EH (cell line): ENCODE measurements around the gene SS18L1.

Experiments used
- DNase-seq: peaks from one replicate; pipeline ENCODE4 v3.0.0-alpha.2; 2015; ENCODE audit warnings: low read depth

SS18L1 gene

GRCh38 chr20:62195736-62196135 is 52.2 kb downstream of the SS18L1 start:
- DNase-seq: no peak

- no peak for DNase-seq
Measured at GRCh38 chr20:62196286-62196685, 52.7 kb downstream of the SS18L1 start.

DNA sequence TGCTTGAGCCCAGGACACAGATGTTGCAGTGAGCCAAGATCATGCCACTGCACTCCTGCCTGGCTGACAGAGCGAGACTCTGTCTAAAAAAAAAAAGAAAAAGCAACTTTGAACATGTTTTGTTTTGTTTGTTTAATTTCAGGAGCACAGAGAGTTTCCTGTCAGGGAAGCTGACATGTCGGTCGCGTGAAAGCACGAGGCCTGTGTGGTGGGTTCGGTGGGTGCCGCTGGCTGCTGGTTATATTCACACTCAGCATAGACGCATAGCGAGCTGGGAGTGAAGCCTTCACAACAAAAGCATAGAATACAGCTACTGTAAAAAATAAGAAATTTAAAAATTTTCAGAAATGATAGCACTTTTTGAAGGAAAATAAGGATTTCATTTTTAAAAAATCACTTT is 53.7 kb downstream of the SS18L1 start:
- no peak for DNase-seq

DNA sequence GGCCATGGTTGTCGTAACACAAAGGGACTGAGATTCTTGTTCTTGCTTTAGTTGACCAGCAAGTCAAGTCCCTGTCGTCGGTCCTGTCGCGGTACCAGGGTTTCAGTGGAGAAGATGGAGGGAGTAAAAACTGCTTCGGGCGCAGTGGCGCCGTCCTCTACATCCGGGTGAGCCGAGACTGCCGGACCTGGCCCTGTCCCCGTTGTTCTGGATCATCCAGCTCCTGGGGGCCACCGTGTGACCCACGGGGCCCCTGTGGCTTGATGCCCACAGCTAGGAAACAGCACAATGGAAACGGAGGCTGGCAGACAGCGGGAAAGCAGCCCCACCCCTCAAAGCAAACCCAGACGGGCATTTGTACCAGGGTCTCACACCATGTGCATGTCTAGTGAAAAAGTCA is 54.2 kb downstream of the SS18L1 start:
- DNase-seq: no peak

- DNase-seq: no peak
Measured at GRCh38 chr20:62198496-62198895, 54.9 kb downstream of the SS18L1 start.

DNA sequence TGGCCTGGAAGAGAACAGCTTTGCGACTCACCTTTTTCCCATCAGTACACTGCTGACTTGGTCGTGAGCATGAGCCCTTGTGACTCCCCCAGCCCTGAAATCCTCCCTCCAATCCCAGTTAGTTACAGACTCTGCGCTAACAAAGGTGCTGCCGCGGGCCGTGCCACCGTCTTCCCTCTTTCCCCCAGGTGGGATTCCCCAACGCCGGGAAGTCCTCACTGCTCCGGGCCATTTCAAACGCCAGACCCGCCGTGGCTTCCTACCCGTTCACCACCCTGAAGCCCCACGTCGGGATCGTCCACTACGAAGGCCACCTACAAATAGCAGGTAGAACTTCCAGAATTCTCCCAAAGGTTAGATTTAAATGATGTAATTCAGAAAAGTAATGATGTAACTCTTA is 55.4 kb downstream of the SS18L1 start:
- no peak for DNase-seq

DNA sequence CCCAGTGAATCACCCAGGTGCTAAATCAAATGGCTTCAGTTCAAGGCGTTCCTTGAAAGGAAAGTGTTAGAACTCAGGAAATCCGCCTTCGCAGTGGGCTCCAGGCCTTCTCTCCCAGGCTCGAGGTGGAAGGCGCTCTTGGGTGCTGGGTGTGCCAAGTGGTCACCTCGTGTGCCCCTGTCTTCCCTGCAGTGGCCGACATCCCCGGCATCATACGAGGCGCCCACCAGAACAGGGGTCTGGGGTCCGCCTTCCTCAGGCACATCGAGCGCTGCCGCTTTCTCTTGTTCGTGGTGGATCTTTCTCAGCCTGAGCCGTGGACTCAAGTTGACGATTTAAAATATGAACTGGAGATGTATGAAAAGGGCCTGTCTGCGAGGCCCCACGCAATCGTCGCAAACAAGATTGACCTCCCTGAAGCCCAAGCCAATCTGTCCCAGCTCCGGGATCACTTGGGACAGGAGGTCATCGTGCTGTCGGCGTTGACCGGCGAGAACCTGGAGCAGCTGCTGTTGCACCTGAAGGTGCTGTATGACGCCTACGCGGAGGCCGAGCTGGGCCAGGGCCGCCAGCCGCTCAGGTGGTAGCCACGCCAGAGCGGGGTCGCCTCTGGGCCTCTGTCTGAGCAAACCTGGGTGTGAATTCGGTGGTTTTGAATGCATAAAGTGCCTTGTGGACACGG is 57.1 kb downstream of the SS18L1 start:
- DNase-seq: no peak

GRCh38 chr20:62201173-62202082 is 57.9 kb downstream of the SS18L1 start:
- DNase-seq: no peak

DNA sequence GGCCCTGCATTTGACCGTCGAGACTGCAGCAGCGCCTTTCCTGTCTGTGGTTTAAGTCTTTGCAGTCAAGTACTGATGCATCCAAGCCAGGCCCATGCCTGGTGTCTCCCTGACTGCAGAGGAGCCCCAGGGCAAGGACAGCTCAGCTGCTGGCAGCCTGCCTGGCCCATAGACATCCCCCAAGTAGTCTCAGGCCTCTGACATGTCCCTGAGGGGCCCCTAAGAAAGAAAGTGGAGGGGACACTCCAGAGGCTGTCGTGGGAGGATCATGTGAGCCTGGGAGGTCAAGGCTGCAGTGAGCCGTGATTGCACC is 58.5 kb downstream of the SS18L1 start:
- peak; percentile 68 for DNase-seq

GRCh38 chr20:62202676-62203377 is 59.3 kb downstream of the SS18L1 start:
- no peak for DNase-seq

DNA sequence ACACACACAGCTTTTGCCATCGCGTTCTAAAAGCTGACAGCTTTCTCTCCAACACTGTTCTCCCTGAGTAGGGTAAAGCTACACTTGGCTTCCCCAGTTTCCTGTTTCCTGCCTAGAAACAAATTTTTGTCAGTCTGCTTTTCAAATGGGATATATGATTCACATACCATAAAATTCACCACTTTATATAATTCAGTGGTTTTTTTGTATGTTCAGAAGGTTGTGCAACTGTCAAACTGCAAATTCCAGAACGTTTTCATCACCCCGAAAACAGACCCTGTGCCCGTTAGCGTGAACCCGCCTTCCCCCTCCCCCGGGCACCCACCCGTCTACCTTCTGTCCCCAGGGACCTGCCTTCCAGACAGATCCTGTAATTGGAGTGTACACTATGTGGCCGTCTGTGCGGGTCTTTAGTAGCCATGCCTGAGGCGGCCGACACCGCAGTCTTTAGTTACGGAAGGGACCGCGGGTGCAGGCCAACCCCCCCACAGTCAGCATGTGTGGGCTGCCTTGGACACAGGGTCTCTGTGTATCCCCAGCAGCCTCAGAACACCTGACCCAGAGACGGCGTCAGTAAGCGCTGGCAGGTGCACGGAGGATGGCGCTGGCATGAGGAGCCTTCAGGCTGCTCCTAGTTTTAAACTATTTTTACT is 59.9 kb downstream of the SS18L1 start:
- peak; percentile 53 for DNase-seq

GRCh38 chr20:62205618-62206387 is 62.2 kb downstream of the SS18L1 start:
- no peak for DNase-seq

DNA sequence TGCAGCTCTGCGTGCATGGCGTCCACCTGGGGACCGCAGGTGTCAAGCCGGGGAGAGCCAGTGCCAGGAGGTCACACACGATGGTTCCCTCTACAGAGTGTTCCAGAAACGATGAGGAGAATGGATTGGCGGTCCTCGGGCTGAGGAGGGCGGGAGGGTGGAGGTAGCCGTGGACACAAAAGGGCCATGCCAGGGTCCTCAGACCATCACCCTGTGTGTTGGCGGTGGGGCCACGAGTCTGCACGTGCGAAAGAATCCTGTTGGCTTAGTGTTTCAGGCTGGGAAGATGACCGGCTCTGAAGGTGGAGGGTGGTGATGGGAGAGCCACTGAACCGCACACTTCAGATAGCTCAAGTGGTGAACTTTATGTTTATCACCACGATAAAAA is 62.8 kb downstream of the SS18L1 start:
- DNase-seq: no peak

GRCh38 chr20:62208061-62208794 is 64.7 kb downstream of the SS18L1 start:
- no peak for DNase-seq

DNA sequence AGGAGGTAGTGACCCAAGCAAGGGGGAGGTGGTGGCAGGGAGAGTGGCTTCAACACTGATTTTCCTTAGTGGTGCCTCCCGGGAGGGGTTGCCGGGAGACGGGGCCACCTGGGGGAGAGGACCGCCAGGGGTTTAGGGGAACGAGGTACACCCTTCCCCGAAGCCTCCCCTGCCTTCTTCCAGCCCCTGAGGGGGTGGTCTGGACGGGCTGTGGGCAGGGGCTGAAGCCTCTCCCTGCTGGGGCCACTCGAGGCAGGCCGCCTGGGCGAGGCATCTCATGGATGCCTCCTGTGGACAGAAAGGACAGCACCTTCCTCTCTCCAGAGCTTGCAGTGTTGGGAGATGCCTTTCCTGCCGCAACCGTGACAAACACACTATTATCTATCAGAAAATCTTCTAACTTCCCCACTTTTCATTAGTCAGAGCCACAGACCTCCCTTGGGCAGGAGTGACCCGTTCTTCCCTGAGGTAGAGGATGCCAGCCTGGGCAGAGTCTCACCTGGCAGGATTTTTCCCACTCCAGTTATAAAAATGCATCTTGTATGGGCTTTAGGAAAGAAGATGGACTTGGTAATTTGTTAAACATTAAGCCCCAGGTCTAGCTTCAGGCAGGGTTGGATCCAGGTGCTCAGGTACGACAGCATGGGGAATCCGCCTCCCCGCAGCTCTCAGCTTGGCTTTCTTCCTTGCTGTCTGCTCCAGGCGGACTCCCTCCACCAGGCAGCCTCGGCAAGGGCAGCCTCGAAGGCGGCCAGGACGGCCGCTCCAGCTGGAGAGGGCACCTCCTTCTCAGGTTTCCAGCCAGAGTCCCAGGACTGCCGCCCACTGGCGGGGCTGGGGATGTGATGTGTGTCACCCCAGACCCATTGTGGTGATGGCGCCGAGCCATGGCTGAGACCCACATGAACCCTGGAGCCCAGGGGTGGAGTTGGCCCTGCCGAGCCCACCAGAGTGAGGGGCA is 65.5 kb downstream of the SS18L1 start:
- peak; percentile 30 for DNase-seq

DNA sequence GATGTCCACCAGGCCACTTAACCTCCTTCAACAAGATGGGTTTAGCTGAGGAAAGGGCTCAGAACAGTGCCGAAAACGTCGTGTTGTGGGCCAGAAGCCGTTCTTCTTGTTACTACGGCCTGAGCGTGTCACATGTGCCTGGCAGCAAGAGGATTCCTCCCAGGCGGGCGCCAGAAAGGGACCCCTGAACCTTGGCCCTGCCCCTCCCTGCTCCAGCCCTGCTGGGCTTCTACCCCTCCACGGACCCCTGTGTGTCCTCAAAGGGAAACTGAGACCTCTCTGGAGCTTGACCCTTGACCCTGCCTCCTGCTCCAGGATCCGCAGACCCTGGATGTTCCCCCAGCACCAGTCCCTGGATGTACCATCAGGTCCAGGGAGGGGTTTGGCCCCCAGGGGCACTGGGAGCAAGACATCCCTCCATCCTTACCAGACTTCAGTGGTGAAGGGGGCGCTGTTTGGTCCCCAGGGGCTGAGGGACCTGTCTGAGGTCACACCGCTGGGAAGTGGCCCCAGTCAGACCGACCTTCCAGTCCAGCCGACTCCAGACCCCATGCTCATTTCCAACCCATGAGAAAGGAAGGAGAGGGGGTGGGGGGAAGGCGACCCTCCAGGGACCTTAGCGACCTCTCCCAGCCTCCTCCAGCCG is 66.4 kb downstream of the SS18L1 start:
- no peak for DNase-seq

DNA sequence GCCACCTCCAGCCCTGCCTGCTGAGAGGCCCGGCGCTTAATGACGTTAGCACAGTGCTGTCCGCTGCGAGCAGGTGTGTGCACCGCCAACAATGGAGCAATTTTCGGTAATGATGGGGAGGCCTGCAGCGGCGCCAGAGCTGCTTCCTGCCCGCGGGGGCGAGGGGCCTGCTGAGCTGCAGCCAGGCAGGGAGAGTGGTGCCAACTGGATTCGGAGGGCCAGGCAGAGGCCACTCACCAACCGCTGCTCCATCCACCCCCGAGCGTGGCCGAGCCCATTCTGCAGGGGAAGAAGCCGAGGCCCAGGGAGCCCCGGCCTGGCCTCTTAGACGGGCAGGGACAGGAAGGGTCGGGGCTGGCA is 66.9 kb downstream of the SS18L1 start:
- no peak for DNase-seq

- no peak for DNase-seq
Measured at GRCh38 chr20:62211216-62211615, 67.6 kb downstream of the SS18L1 start.

- DNase-seq: no peak
Measured at GRCh38 chr20:62211769-62212288, 68.3 kb downstream of the SS18L1 start.
